Esophagus muscularis mucosa (tissue), 4 donors: Measurements from ENCODE around the gene GLI3. TPM values are rescaled to one million over a fixed set of nuclear protein-coding genes. Genes with fewer than 3 reads are reported as not detected.

Experiments used
- DNase-seq: peaks from one replicate; pipeline ENCODE4 v3.0.0-alpha.2; 2017; ENCODE audit errors: extremely low spot score
- H3K27ac ChIP-seq, 4 donors: fragments of 200-600 bp; sonication (generic); replicated peaks in 1 of 4; 1 replicate in 3 of 4; 2 replicates in 1 of 4; pipeline ENCODE4 v1.5.1; 2016 to 2019; ENCODE audit warnings: mild to moderate bottlenecking in 1 of 4
- H3K27me3 ChIP-seq, 4 donors: fragments of 200-600 bp; sonication (generic); one replicate each; pipeline versions ENCODE4 v1.5.1 to v1.6.0; 2016 to 2019
- H3K36me3 ChIP-seq, 4 donors: fragments of 200-600 bp; sonication (generic); one replicate each; pipeline ENCODE4 v1.5.1; 2016 to 2019
- H3K4me1 ChIP-seq, 4 donors: fragments of 200-600 bp; sonication (generic); one replicate each; pipeline ENCODE4 v1.5.1; 2016 to 2019
- H3K4me3 ChIP-seq, 4 donors: fragments of 200-600 bp; sonication (generic); 1 replicate in 2 of 4; 2 replicates in 2 of 4; pipeline ENCODE4 v1.5.1; 2016 to 2019; ENCODE audit warnings: mild to moderate bottlenecking in 4 of 4, moderate library complexity in 1 of 4
- H3K9me3 ChIP-seq, 4 donors: fragments of 200-600 bp; sonication (generic); 1 replicate in 3 of 4; 2 replicates in 1 of 4; pipeline ENCODE4 v1.5.1; 2016 to 2019
- CTCF ChIP-seq, 3 experiments: fragments of 200-600 bp in 2 of 3; fragments of 450-650 bp in 1 of 3; sonication (generic) in 2 of 3; IDR thresholded peaks; one replicate each; pipeline ENCODE4 v1.5.1; 2017 to 2019; ENCODE audit warnings: antibody characterized with exemption in 3 of 3, mild to moderate bottlenecking in 2 of 3, moderate library complexity in 1 of 3
- EP300 ChIP-seq: sonication (generic); formaldehyde crosslinking; IDR thresholded peaks from one replicate; pipeline ENCODE4 v1.6.1; 2017; ENCODE audit warnings: antibody characterized with exemption
- POLR2A ChIP-seq: fragments of 450-650 bp; IDR thresholded peaks from one replicate; pipeline ENCODE4 v1.6.1; 2017; ENCODE audit warnings: antibody characterized with exemption, moderate library complexity, mild to moderate bottlenecking, low read depth
- POLR2AphosphoS5 ChIP-seq, 2 donors: sonication (generic); formaldehyde crosslinking; IDR thresholded peaks; one replicate each; pipeline ENCODE4 v1.6.1; 2017; ENCODE audit warnings: antibody characterized with exemption in 2 of 2
- WGBS: methylation state at CpG from one replicate; pipeline ENCODE4 v1.1.5; 2018; 5-methylcytosine and 5-hydroxymethylcytosine counted together
- intact Hi-C: fragments of 100-400 bp; cut with DNase I; formaldehyde crosslinking; loops from one replicate; pipeline ENCODE4 v1.15.1; 2023
- total RNA-seq, 4 donors: library from RNA; depleted of rRNA; stranded (reverse); fragments of >200 nt; gene quantifications; one replicate each; pipeline versions ENCODE4 v1.1.0 to v1.2.1, GENCODE V29; 2016

The GLI3 gene
- total RNA-seq, 4 donors from 2014 or later, result 11.7 to 17.8 (median 13.3) TPM

GRCh38 chr7:41956705-41957104 is 280.3 kb downstream of the GLI3 start:
- peaks cover 25 to 37% (median 31%) of the 10 kb centered on the region in 4 donors for H3K4me1 ChIP-seq
- DNase-seq, result no peak
- no peaks in the 10 kb centered on the region for H3K27me3 ChIP-seq
- H3K27ac ChIP-seq, result peak overlapping the region in 3 of 4 donors; percentile 7 to 66 (median 50)
- no peaks in the 10 kb centered on the region for H3K9me3 ChIP-seq
- intact Hi-C loops, result no loop called here
- TF ChIP-seq POLR2A, result no peak
- no peak for TF ChIP-seq EP300
- no peak for TF ChIP-seq POLR2AphosphoS5 (IDR thresholded peaks at IDR 0.05)
- TF ChIP-seq CTCF (IDR thresholded peaks at IDR 0.05), result no peak
- H3K4me3 ChIP-seq, result no peak overlapping the region
- no peaks in the 10 kb centered on the region for H3K36me3 ChIP-seq
- WGBS, result 55% methylated on average over 10 of the region's 10 CpGs

DNA sequence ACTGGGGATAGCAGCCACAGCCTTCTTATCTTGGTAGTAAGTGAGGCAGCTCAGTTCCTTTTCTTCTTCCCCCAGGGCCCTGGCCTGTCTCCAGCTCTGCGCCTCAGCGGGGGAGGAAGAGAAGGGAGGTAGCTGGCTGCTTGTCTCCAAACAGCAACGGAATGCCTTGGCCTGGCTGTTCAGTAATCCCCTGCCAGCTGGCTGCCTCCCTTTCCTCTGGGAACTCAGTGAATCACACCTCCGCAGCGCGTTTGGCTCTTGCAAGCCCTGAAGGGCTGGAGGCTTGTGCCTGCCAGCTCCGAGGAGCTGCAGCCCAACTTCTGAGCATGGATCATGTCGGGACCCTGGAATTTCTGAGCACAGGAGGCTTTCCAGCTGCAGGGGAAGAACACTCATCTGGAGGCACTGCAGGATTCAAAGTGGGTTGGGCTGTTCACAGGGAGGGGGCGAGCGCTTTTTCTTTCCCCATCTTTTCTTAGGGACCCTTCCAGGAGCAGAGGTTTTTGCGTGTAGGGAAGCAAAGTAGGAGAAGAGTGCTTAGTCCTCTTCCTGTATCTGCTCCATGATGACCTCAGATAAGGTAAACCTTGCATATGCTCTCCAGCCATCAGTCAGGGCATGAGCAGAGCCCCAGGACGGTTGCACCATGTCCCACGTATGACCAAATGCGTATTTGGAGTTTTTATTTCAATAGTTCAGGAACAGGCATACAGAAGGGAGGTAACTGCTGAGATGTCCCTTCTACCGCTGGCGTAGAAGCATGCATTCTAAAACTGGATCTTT is 280.9 kb downstream of the GLI3 start:
- intact Hi-C loops, result no loop called here
- DNase-seq, result peak; percentile 98
- H3K4me3 ChIP-seq, result peak overlapping the region in 3 of 4 donors; percentile 2 to 8 (median 3)
- WGBS, result 25% methylated on average over 10 of the region's 16 CpGs
- no peaks in the 10 kb centered on the region for H3K27me3 ChIP-seq
- no peaks in the 10 kb centered on the region for H3K36me3 ChIP-seq
- no peaks in the 10 kb centered on the region for H3K9me3 ChIP-seq
- H3K4me1 ChIP-seq, result peaks cover 25 to 37% (median 31%) of the 10 kb centered on the region in 4 donors
- no peak for TF ChIP-seq EP300
- TF ChIP-seq POLR2AphosphoS5 (IDR thresholded peaks at IDR 0.05), result peak; percentile 78 to 83
- TF ChIP-seq POLR2A, result no peak
- no peak for TF ChIP-seq CTCF (IDR thresholded peaks at IDR 0.05)
- peak overlapping the region in 3 of 4 donors; percentile 30 to 66 (median 40) for H3K27ac ChIP-seq

- H3K36me3 ChIP-seq, result no peaks in the 10 kb centered on the region
- TF ChIP-seq CTCF (IDR thresholded peaks at IDR 0.05), result no peak
- no peak for TF ChIP-seq EP300
- no peak for TF ChIP-seq POLR2AphosphoS5 (IDR thresholded peaks at IDR 0.05)
- no peak for TF ChIP-seq POLR2A
- H3K27ac ChIP-seq, result peak overlapping the region; percentile 11 to 66 (median 37)
These were observed 281.6 kb downstream of the GLI3 start for GRCh38 chr7:41955451-41955850.

DNA sequence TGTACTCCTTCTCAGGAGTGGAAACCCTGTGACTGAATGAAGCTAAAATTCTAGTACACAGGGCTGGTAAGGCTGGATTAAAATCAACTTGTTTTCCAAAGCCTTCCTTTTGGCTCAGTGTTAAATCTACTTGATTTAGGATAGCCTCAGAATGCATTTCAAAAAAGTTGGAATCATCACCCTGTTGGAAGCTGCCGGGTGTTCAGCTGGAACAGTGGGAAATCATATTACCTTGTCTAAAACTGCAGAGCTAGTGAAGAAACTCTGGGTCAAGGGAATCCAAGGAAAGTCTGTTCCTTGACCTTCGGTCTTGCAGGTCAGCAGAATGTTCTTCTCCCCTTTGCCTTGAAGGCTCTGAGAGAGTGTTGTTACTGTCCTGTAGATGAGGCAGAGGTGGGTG is 282.0 kb downstream of the GLI3 start:
- Histone ChIP-seq H3K27ac (peak overlapping the region in 2 of 4 donors; percentile 11 to 66), H3K27me3 (no peaks in the 10 kb centered on the region), H3K4me3 (no peak overlapping the region), H3K9me3 (no peaks in the 10 kb centered on the region), H3K36me3 (no peaks in the 10 kb centered on the region), H3K4me1 (peaks cover 25 to 37% (median 31%) of the 10 kb centered on the region in 4 donors)
- intact Hi-C loops, result no loop called here
- 46% methylated on average over 2 of the region's 2 CpGs for WGBS
- no peak for DNase-seq
- no peak for TF ChIP-seq EP300
- no peak for TF ChIP-seq POLR2A
- no peak for TF ChIP-seq POLR2AphosphoS5 (IDR thresholded peaks at IDR 0.05)
- no peak for TF ChIP-seq CTCF (IDR thresholded peaks at IDR 0.05)

More at GRCh38 chr7:41955451-41955850, 281.6 kb downstream of the GLI3 start:
- peaks cover 25 to 37% (median 31%) of the 10 kb centered on the region in 4 donors for H3K4me1 ChIP-seq
- no peaks in the 10 kb centered on the region for H3K9me3 ChIP-seq
- no peak for DNase-seq
- WGBS, result 21% methylated on average over 3 of the region's 3 CpGs
- H3K27me3 ChIP-seq, result no peaks in the 10 kb centered on the region
- intact Hi-C loops, result no loop called here
- no peak overlapping the region for H3K4me3 ChIP-seq
